Small intestine (tissue), 7 donors: ENCODE results near the gene NOL9. TPM values are rescaled to one million over a fixed set of nuclear protein-coding genes. Genes with fewer than 3 reads are reported as not detected.

Experiments
- DNase-seq, 2 donors: peaks; one replicate each; pipeline versions ENCODE4 v3.0.0 to v3.0.0-alpha.2; 2013
- FAIRE-seq: peaks from 2 replicates; lab custom pipeline; 2012; peaks lifted over from hg19 to GRCh38; lab: Jason Lieb, UNC
- H3K27ac ChIP-seq, 3 donors: one replicate each; pipeline ENCODE4 v1.5.1; 2013; ENCODE audit warnings: low read length in 2 of 3, mild to moderate bottlenecking in 2 of 3, control low read depth in 1 of 3, inconsistent platforms in 1 of 3, low read depth in 1 of 3, moderate library complexity in 1 of 3
- H3K27me3 ChIP-seq, 3 donors: one replicate each; pipeline ENCODE4 v1.6.1; 2013; ENCODE audit warnings: low read length in 3 of 3, inconsistent platforms in 1 of 3; ENCODE audit not compliant: control insufficient read depth in 3 of 3, insufficient read depth in 3 of 3
- H3K36me3 ChIP-seq, 3 donors: one replicate each; pipeline ENCODE4 v1.6.1; 2013; ENCODE audit warnings: low read length in 3 of 3, inconsistent platforms in 1 of 3, low read depth in 1 of 3, mild to moderate bottlenecking in 1 of 3, moderate library complexity in 1 of 3; ENCODE audit not compliant: control insufficient read depth in 3 of 3, insufficient read depth in 2 of 3
- H3K4me1 ChIP-seq, 3 donors: one replicate each; pipeline ENCODE4 v1.6.1; 2013; ENCODE audit warnings: low read length in 2 of 3, inconsistent platforms in 1 of 3, low read depth in 1 of 3, mild to moderate bottlenecking in 1 of 3, moderate library complexity in 1 of 3; ENCODE audit not compliant: control insufficient read depth in 3 of 3, insufficient read depth in 2 of 3
- H3K4me3 ChIP-seq, 3 donors: one replicate each; pipeline ENCODE4 v1.5.1; 2013; ENCODE audit warnings: low read length in 3 of 3, control low read depth in 1 of 3, inconsistent platforms in 1 of 3, low read depth in 1 of 3, mild to moderate bottlenecking in 1 of 3, moderate library complexity in 1 of 3
- H3K9me3 ChIP-seq, 2 donors: one replicate each; pipeline ENCODE4 v1.6.1; 2013; ENCODE audit warnings: low read depth in 1 of 2, low read length in 1 of 2; ENCODE audit not compliant: control insufficient read depth in 2 of 2, insufficient read depth in 1 of 2
- WGBS, 3 donors: extraction: QIAGEN DNeasy Blood & Tissue Kit; methylation state at CpG; one replicate each; pipeline ENCODE4 v1.1.7; 2013; 5-methylcytosine and 5-hydroxymethylcytosine counted together
- polyA plus RNA-seq, 4 donors: library from polyadenylated mRNA; stranded (reverse) in 3 of 4; unstranded in 1 of 4; fragments of 200-250 nt in 3 of 4; fragments of 120-200 nt in 1 of 4; gene quantifications; one replicate each; pipeline versions ENCODE4 v1.2.1 to v1.2.3, GENCODE V29; 2013
- donor health status: healthy with polysubstance abuse.
- donor health status: control.
- donor health status: control.
- donor health status: Bipolar disorder and iron deficiency.
- donor health status: healthy.

Gene NOL9
- polyA plus RNA-seq, 4 donors = 1.6 to 12.1 (median 3.9) TPM

DNA sequence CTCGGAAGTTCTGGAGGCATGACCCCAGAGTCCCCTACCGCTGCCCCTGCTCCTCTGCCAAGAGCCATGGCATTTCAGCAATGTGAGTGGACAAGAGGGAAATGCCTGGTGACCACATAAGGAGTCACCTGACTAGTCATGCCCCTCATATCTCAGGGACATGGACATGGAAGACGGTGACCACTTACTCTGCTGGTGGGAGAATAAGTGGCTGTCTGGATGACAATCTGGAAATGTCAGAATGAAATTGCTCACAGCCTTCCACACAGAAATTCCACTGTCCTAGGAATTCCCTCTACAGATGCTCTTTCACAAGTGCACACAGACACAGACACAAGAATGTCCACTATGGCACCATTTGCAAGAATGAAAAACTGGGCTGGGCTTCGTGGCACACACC lies 38.5 kb downstream of the NOL9 start:
- H3K27ac ChIP-seq = no peak overlapping the region
- 78 to 90% (median 88%) methylated on average over 4 of the region's 4 CpGs for WGBS, 3 donors
- DNase-seq = no peak

DNA sequence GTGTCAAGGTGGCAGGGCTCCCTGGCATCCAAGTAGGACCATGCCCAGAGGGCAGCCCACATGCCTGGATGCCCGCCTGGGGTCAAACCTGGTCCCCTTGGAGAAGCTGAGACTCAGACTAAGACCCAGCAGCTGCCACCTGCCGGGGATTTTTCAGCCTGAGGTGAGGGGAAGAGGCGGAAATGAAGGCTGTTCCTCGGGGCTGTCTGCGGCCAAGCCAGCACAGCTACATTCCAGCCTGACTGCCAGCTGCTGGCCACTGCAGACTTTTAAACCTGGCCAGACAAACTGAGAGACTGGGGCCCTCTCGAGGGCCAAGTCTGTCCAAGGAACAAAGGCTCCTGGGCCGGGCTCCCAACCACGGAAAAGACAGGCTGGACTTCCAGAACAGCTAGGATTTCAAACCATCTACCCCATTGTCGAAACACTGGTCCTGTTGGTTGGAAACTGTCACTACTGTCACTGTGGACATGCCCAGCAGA lies 41.0 kb downstream of the NOL9 start:
- no peak for FAIRE-seq
- Histone ChIP-seq H3K4me3 (no peak overlapping the region), H3K27me3 (no peaks in the 10 kb centered on the region), H3K36me3 (no peaks in the 10 kb centered on the region), H3K4me1 (no peaks in the 10 kb centered on the region), H3K27ac (no peak overlapping the region), H3K9me3 (no peaks in the 10 kb centered on the region)
- 77 to 80% (median 78%) methylated on average over 9 of the region's 9 CpGs for WGBS, 3 donors
- no peak for DNase-seq

More for the DNA sequence above, 38.5 kb downstream of the NOL9 start:
- H3K4me3 ChIP-seq = no peak overlapping the region
- no peaks in the 10 kb centered on the region for H3K27me3 ChIP-seq
- H3K36me3 ChIP-seq = peaks cover 0 to 1% (median 0%) of the 10 kb centered on the region in 3 donors
- no peak for FAIRE-seq
- H3K4me1 ChIP-seq = no peaks in the 10 kb centered on the region
- no peaks in the 10 kb centered on the region for H3K9me3 ChIP-seq

DNA sequence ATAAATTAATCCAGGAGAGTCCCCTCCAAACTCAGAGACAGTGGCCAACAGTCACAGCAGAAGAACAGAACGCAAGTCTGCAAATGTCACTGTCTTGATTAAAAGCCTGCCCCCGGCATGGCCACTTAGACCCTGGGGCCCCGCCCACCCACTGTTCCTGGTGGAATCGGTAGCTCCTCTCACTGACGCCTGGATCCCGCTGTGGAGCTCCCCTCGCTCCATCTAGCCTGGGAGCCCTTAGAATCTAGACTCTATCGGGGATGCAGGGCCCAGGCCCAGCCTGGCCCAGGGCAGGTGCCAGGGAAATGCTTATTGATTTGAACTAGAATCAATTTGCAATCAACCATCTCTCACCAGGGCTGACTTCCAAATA lies 41.4 kb downstream of the NOL9 start:
- 78 to 89% (median 80%) methylated on average over 8 of the region's 8 CpGs for whole genome bisulfite sequencing, 3 donors
- H3K4me3 ChIP-seq = no peak overlapping the region

DNA sequence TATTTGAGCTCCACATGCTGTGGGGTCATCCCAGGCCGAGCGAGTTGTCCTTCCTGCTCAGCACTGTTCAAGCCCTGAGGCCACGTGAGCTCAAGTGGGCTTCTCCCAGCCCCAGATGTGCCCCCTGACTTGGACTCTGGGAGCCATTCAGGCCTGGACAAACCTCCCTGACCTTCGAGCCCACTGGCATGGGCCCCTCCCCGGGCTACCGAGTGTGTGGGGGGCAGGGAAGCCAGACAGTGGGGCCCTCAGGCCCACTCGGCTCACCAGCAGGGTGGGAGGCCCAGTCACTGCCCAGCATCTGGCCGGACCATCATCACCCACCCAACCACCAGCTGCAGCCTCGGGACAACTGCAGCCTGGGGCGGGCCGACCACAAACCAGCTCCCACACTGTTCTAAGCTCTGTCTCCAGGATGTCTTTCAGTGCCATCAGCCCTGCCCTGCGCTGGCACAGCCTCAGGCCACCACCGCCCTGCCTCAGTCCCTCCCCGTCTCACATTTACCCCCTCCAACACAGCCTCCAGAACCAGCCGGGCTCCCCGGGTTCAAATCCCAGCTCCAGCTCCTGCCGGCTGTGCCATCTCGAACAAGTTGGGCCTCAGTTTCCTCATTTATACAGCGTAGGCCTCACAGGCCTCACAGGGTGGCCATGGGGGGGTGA lies 41.9 kb downstream of the NOL9 start:
- no peak for DNase-seq
- no peaks in the 10 kb centered on the region for H3K36me3 ChIP-seq
- H3K27ac ChIP-seq = no peak overlapping the region
- no peaks in the 10 kb centered on the region for H3K9me3 ChIP-seq
- no peaks in the 10 kb centered on the region for H3K27me3 ChIP-seq
- WGBS, 3 donors = 80 to 83% (median 83%) methylated on average over 17 to 19 of the region's 19 CpGs
- FAIRE-seq = no peak
- no peaks in the 10 kb centered on the region for H3K4me1 ChIP-seq
- no peak overlapping the region for H3K4me3 ChIP-seq

More for the DNA sequence above, 41.4 kb downstream of the NOL9 start:
- Histone ChIP-seq H3K4me1 (no peaks in the 10 kb centered on the region), H3K27me3 (no peaks in the 10 kb centered on the region), H3K27ac (no peak overlapping the region), H3K9me3 (no peaks in the 10 kb centered on the region), H3K36me3 (no peaks in the 10 kb centered on the region)
- FAIRE-seq = no peak
- DNase-seq = no peak

DNA sequence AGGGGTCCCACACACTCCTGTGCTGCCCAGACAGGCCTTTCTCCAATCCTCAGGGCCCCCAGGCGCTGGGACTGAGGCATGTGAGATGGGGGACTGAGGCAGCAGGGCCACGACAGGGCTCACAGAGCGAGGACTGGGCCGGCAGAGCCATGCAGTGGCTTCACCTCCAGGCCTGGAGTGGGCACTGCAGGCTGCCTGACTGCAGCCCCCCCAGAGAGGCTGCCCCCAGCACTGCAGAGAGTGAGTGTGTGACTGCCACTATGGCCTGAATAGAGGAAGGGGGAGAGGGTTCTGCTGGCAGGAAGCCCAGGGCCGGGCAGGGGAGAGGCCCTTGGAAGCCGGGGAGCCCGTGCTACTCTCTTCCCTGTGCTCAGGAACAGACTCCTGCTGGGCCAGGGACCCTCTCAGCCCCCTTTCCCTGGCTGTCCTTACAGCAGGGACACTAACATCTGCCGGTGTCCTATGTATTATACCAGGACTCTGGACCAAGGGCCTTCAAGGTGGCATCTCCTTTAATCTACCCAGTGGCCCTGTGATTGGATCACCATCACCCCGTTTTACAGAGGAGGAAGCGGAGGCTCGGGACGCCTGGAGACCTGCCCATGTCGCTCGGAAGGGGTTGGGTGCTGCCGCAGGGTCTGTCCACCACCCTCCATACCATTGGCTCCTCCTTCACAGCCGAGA lies 42.6 kb downstream of the NOL9 start:
- FAIRE-seq (no peak), DNase-seq (no peak)
- no peaks in the 10 kb centered on the region for H3K4me1 ChIP-seq
- H3K27ac ChIP-seq = no peak overlapping the region
- 81 to 88% (median 86%) methylated on average over 16 of the region's 16 CpGs for WGBS, 3 donors
- H3K4me3 ChIP-seq = no peak overlapping the region
- H3K27me3 ChIP-seq = no peaks in the 10 kb centered on the region
- H3K36me3 ChIP-seq = no peaks in the 10 kb centered on the region
- H3K9me3 ChIP-seq = no peaks in the 10 kb centered on the region

DNA sequence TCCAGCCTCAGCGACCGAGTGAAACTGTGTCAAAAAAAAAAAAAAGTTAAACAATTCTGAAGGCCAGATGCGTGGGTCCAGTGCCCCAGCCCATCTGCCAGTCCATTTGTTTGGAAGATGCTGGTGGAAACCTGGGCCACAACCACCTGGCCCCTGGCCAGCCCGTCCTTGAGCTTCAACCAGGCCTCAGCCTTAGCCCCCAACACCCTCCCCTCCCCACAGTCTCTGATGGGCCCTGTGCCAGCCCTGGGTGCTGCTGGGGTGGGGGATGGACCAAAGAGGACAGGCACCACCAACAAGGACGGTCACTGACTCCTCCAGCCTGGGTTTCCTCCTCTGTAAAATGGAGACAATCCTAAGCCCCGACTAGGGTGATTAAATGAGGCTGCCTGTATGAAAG lies 43.3 kb downstream of the NOL9 start:
- FAIRE-seq = no peak
- no peaks in the 10 kb centered on the region for H3K27me3 ChIP-seq
- no peaks in the 10 kb centered on the region for H3K9me3 ChIP-seq
- no peaks in the 10 kb centered on the region for H3K4me1 ChIP-seq
- DNase-seq = no peak
- H3K27ac ChIP-seq = no peak overlapping the region
- 73 to 83% (median 73%) methylated on average over 6 of the region's 6 CpGs for WGBS, 3 donors
- no peaks in the 10 kb centered on the region for H3K36me3 ChIP-seq
- no peak overlapping the region for H3K4me3 ChIP-seq

DNA sequence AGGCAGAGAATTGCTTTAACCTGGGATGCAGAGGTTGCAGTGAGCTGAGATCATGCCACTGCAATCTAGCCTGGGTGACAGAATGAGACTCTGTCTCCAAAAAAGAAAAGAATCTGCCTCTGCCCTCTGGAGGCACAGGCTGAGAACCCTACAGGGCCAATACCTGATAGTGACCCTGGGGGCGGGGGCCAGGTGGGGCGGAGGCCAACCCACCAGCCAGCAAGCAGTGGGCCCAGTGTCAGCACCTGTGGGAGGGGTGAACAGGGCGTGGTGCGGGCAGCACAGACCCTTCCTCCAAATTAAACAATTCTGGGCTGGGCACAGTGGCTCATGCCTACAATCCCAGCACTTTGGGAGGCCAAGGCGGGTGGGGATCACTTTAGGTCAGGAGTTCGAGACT lies 43.8 kb downstream of the NOL9 start:
- DNase-seq (no peak), FAIRE-seq (no peak)
- H3K27ac ChIP-seq = no peak overlapping the region
- H3K9me3 ChIP-seq = no peaks in the 10 kb centered on the region
- H3K4me1 ChIP-seq = no peaks in the 10 kb centered on the region
- no peak overlapping the region for H3K4me3 ChIP-seq
- H3K27me3 ChIP-seq = no peaks in the 10 kb centered on the region
- 76 to 90% (median 81%) methylated on average over 6 of the region's 6 CpGs for WGBS, 3 donors
- H3K36me3 ChIP-seq = no peaks in the 10 kb centered on the region

DNA sequence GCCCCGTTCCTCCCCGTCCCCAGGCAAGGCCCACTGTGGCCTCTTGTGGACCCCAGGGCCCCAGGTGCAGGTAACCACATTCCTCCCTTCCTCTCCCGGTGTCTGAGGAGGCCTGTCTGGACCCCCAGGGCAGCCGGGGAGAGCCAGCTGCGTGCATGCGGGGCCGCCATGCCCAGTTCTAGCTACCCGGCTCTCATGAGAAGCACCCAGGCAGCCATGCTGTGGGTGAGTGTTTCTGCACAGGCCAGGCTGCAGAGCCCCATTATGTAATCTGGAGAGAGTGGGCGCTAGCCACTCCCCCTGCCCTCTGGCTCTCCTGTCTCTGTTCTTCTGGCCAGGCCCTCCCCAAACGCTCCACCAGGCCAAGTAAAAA lies 44.4 kb downstream of the NOL9 start:
- H3K27me3 ChIP-seq = no peaks in the 10 kb centered on the region
- WGBS, 3 donors = 75 to 79% (median 76%) methylated on average over 8 to 10 of the region's 10 CpGs
- no peak overlapping the region for H3K27ac ChIP-seq
- H3K36me3 ChIP-seq = no peaks in the 10 kb centered on the region
- no peak for FAIRE-seq
- H3K9me3 ChIP-seq = no peaks in the 10 kb centered on the region
- no peaks in the 10 kb centered on the region for H3K4me1 ChIP-seq
- DNase-seq = no peak
- no peak overlapping the region for H3K4me3 ChIP-seq
